GM21723 (cell line): ENCODE results near the gene SHISA3.

Experiments
- ATAC-seq: cut with Tn5 transposase; IDR thresholded peaks from one replicate; pipeline ENCODE4 v1.9.1; 2021; ENCODE audit warnings: mild to moderate bottlenecking, moderate library complexity; ENCODE audit not compliant: unreplicated experiment

SHISA3 gene

GRCh38 chr4:42442601-42443000 is 45.3 kb downstream of the SHISA3 start:
- no peak for ATAC-seq

- no peak for ATAC-seq
These were observed 47.8 kb downstream of the SHISA3 start for GRCh38 chr4:42445038-42445437.

GRCh38 chr4:42446823-42447222 is 49.5 kb downstream of the SHISA3 start:
- no peak for ATAC-seq
